Ramos (cell line): ENCODE data around the gene GOSR2.
"Not testable (repeated sequence)": the region's sequence is repeated elsewhere in the genome, so short reads cannot be mapped to it uniquely, and the experiment has no call there.

Experiments
- in situ Hi-C: fragments of 300-500 bp; cut with MboI; formaldehyde crosslinking; loops from one replicate; pipeline ENCODE4 v1.14.3; 2022; ENCODE audit warnings: low sequenced_read_pairs; ENCODE audit not compliant: unreplicated experiment

GOSR2 gene

DNA sequence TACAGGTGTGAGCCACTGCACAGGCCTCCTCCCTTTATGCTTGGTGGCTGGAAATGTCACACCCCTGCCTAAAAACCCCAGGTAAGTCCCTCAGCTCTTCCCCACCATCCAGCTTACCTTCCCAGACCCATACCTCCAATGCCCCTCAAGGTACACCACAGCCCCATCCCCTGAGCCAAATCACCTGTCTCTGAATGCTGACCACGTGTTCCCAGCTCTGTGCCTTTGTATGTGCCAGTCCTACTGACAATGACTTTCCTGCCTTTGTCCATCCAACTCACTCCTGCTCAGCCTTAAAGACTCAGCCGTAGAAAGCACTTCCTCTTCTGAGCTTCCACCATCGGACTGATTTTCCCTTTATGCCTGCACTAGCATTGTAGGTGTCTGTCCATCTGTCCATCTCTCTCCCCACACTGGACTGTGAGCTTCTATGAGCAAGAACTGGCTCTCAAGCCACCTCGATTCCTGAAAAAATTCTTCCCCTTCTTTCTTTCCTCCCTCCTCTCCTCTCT, 30.7 kb upstream of the GOSR2 start:
- in situ Hi-C loops = no loop called here

DNA sequence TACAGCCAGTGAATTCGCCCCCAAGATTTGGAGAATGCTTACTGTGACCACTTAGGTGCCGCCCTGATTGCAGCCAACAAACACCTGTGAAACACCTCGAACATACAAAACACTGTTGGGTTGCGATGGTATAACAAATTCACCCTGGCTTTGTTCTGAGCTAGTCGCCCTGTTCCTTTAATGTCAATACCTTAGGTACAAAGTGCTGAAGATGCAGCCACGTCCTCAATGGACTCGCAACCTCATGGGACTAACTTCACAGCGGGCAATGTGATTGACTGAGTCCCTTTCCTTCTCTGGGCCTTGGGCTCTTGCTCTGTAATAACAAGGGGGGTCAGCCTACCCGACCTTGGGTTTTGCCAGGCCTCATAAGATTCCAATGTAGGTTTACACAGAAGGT, 28.9 kb upstream of the GOSR2 start:
- in situ Hi-C loops = no loop called here

DNA sequence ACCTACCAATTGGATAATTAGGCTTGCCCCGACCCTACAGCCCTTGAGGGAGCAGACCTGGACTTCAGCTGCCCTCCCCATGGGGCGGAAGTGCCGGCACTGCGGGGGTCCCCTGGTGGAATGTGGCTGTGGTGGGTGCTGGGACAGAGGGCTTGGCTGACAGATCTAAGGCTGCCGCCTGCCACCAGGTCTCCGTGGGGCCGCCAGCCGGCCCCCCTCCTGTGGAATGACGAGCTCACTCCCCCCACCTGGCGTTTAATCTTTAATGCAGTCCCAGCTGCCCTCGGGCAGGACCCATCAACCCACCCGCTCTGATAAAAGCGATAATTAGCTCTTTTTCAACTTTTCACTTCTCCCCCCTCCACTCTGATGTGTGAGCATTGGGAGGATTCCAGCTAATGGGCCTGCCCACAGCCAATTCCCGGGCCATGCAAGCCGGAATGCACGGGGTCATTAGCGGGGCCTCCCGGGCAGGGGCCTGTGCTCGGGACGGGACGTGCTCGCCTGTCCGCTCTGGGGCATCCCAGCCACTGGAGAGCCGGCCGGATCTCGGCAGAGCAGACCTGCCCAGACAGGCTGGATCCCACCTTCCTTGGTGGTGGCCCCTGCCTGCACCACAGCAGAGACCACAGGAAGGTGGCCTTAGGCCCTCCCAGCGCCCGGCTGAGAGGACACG, 28.3 kb upstream of the GOSR2 start:
- in situ Hi-C loops = no loop called here

DNA sequence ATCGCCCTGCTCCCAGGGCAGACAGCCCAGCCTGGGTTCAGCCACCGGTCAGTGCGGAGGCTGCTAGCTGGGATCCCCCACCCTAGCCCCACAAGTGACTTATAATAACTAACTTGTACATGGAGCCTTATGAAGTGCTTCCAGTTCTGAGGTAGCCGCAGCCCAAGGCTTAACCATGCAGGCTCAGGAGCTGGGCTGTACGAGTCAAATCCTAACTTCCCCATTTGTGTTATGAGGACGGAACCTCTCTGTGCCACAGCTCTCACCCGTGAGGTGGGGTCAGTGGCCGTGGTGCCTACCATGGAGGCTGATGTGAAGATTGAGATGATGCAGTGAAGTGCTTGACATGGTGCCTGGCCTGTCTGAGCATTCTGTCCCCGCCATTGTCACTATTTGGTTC, 27.8 kb upstream of the GOSR2 start:
- in situ Hi-C loops = no loop called here

DNA sequence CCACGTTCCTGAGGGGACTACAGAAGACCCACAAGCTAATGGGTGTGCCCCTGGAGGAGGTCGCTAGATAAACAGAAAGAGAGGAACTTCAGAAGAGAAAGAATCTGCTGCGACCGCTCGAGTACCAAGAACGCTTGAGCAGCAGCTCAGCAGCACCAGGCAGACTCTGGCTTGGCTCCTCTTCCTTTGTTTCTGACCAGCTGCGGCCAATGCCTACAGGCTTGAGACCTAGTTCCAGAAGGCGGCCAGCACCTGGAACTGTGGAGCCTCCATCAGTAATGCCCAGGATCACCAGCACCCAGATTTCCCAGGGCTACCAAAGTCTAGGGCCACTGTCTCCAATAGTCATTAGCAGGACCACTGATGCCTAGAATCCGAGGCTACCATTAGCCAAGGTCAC, 26.0 kb upstream of the GOSR2 start:
- in situ Hi-C loops = no loop called here

DNA sequence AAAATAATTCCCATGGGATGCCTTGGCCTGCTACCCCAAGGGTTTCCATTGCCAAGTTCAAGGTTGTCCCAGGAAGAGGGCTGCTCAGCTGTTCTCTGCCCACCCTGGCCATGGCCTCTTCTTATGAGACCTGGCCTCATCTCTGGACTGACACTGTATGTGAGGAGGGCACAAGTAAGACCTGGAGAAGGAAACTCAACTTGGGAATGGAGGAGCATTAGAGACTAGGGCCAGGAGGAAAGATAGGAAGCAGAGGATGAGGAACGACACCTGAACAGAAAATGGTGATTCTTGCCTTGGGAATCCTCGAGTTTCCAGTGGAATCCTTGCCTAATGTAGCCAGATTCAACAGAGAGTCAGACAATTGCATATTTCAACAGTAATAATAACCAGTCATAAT, 24.6 kb upstream of the GOSR2 start:
- in situ Hi-C loops = no loop called here

- in situ Hi-C loops = no loop called here
These were observed 24.1 kb upstream of the GOSR2 start for GRCh38 chr17:46898860-46899259.

GRCh38 chr17:46901291-46901690, 21.7 kb upstream of the GOSR2 start:
- in situ Hi-C loops = no loop called here

- in situ Hi-C loops = no loop called here
These were observed 18.9 kb upstream of the GOSR2 start for GRCh38 chr17:46903762-46904672.

GRCh38 chr17:46908068-46908737, 14.8 kb upstream of the GOSR2 start:
- in situ Hi-C loops = no loop called here

GRCh38 chr17:46910179-46910927, 12.6 kb upstream of the GOSR2 start:
- in situ Hi-C loops = no loop called here

DNA sequence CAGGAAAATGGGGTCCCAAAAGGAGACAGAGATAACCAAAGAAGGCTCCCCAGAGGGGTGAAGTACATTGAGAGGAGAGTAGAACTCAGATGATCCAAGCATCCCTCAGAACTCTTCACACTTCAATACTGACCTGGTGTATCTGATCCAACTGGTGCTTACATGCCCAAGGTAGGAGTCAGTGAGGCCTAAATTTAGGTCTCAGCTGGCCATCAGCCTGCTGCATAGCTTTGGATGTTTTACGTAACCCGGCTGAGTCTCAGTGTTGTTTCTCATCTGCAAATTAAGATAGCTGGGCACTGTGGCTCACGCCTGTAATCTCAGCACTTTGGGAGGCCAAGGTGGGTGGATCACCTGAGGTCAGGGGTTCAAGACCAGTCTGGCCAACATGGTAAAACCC, 11.6 kb upstream of the GOSR2 start:
- in situ Hi-C loops = no loop called here

- in situ Hi-C loops = no loop called here
These were observed 7.4 kb upstream of the GOSR2 start for GRCh38 chr17:46915596-46915995.

DNA sequence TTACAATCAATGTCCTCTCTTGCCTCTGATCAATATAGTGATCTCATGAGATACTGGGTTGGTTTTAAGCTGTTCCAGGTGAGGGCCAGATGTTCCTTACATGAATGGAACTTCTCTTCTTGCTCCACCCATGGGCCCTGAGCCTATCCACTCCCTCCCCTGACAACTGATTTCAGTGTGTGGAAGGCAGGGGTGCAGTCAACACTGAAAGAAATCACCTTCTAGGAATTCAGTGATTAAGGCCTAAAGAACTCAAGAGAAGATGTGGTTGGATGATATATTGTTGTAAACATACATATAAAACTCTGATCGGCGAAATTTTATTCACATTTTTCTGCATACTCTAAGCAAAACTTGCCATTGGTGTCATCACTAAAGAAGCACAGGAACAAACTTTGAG, 6.7 kb upstream of the GOSR2 start:
- in situ Hi-C loops = no loop called here

DNA sequence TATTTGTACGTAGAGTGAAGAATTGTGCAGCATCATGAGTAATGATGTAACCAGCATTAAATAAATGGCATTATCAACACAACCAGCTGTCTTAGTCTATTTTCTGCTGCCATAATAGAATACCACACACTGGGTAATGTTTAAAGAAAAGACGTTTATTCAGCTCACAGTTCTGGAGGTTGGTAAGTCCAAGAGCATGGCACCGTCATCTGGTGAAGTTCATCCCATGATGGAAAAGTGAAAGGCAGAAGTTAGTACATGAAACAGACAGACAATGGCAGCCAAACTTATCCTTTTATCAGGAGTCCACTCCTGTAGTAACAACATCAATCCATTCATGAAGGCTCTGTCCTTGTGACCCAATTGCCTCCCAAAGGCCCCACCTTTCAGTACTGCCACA, 6.3 kb upstream of the GOSR2 start:
- in situ Hi-C loops = no loop called here

DNA sequence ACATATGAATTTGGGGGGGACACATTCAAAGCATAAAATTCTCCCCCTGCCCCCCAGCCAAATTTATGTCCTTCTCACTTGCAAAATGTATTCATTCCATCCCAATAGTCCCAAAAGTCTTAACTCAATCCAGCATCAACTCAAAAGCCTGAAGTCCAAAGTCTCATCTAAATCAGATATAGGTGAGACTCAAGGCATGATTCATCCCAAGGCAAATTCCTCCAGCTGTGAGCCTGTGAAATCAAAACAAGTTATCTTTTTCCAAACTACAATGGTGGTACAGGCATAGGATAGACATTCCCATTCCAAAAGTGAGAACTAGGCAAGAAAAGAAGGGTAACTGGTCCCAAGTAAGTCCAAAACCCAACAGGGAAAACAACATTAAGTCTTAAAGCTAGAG, 5.9 kb upstream of the GOSR2 start:
- in situ Hi-C loops = no loop called here

GRCh38 chr17:46917516-46917915, 5.4 kb upstream of the GOSR2 start:
- in situ Hi-C loops = no loop called here

DNA sequence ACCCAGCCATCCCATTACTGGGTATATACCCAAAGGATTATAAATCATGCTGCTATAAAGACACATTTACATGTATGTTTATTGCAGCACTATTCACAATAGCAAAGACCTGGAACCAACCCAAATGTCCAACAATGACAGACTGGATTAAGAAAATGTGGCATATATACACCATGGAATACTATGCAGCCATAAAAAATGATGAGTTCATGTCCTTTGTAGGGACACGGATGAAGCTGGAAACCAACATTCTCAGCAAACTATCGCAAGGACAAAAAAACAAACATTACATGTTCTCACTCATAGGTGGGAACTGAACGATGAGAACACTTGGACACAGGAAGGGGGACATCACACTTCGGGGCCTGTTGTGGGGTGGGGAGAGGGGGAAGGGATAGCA, 998 bp upstream of the GOSR2 start:
- in situ Hi-C loops = not testable (repeated sequence)

- in situ Hi-C loops = no loop called here
These were observed 515 bp upstream of the GOSR2 start for GRCh38 chr17:46922487-46922803.

- in situ Hi-C loops = no loop called here
These were observed 2.4 kb downstream of the GOSR2 start for GRCh38 chr17:46925185-46925868.
